Gastroesophageal sphincter (tissue), 3 donors: Measurements from ENCODE around the gene APLF.

Experiments
- CTCF ChIP-seq, 4 experiments: fragments of 200-600 bp in 2 of 4; fragments of 450-650 bp in 2 of 4; sonication (generic) in 1 of 4; IDR thresholded peaks; one replicate each; pipeline ENCODE4 v1.5.1; 2017 to 2019; ENCODE audit warnings: antibody characterized with exemption in 4 of 4, mild to moderate bottlenecking in 2 of 4, moderate library complexity in 2 of 4
- POLR2AphosphoS5 ChIP-seq: sonication (generic); formaldehyde crosslinking; IDR thresholded peaks from one replicate; pipeline ENCODE4 v1.6.1; 2017; ENCODE audit warnings: antibody characterized with exemption

- TF ChIP-seq POLR2AphosphoS5, result no peak
- no peak for TF ChIP-seq CTCF (IDR thresholded peaks at IDR 0.05)
Measured at GRCh38 chr2:68438455-68439303, 28.7 kb upstream of the APLF start.
